Measurements from ENCODE around the gene CCDC89.
A peak's percentile ranks its signal among the peaks of the same experiment; 100 is the strongest.
"Not testable (repeated sequence)": the region's sequence is repeated elsewhere in the genome, so short reads cannot be mapped to it uniquely, and the experiment has no call there.

CCDC89 gene

GRCh38 chr11:85682330-85683305 lies 3.4 kb downstream of the CCDC89 start:
- Histone ChIP-seq H3K9me3 (ENCODE audit: low read length) (no peaks in the 10 kb centered on the region), H3K4me3 (ENCODE audit: low read depth in 1 of 2, low read length in 2 of 2) (peak overlapping the region; percentile 47 to 87), H3K27ac (ENCODE audit: low read depth, low read length) (peak overlapping the region; percentile 46), H3K9ac (ENCODE audit: low read length) (peak overlapping the region; percentile 77), H3K4me1 (ENCODE audit: insufficient read depth, low read length) (peaks cover 33% of the 10 kb centered on the region), H3K36me3 (ENCODE audit: insufficient read depth, low read length) (no peaks in the 10 kb centered on the region), H3K27me3 (ENCODE audit: control insufficient read depth in 1 of 2, insufficient read depth in 2 of 2, low read length in 2 of 2) (no peaks in the 10 kb centered on the region)

- Histone ChIP-seq H3K36me3 (ENCODE audit: insufficient read depth, low read length) (no peaks in the 10 kb centered on the region), H3K9me3 (ENCODE audit: low read length) (no peaks in the 10 kb centered on the region), H3K27ac (ENCODE audit: low read depth, low read length) (no peak overlapping the region), H3K4me1 (ENCODE audit: insufficient read depth, low read length) (peaks cover 23% of the 10 kb centered on the region), H3K27me3 (ENCODE audit: control insufficient read depth in 1 of 2, insufficient read depth in 2 of 2, low read length in 2 of 2) (no peaks in the 10 kb centered on the region), H3K9ac (ENCODE audit: low read length) (no peak overlapping the region), H3K4me3 (ENCODE audit: low read depth in 1 of 2, low read length in 2 of 2) (no peak overlapping the region)
Observed at GRCh38 chr11:85680897-85681296, 5.1 kb downstream of the CCDC89 start.

GRCh38 chr11:85679576-85679975 lies 6.4 kb downstream of the CCDC89 start:
- H3K9ac ChIP-seq (ENCODE audit: low read length): no peak overlapping the region
- H3K36me3 ChIP-seq (ENCODE audit: insufficient read depth, low read length): no peaks in the 10 kb centered on the region
- no peaks in the 10 kb centered on the region for H3K27me3 ChIP-seq (ENCODE audit: control insufficient read depth in 1 of 2, insufficient read depth in 2 of 2, low read length in 2 of 2)
- H3K9me3 ChIP-seq (ENCODE audit: low read length): no peaks in the 10 kb centered on the region
- peaks cover 13% of the 10 kb centered on the region for H3K4me1 ChIP-seq (ENCODE audit: insufficient read depth, low read length)
- H3K4me3 ChIP-seq (ENCODE audit: low read depth in 1 of 2, low read length in 2 of 2): no peak overlapping the region
- no peak overlapping the region for H3K27ac ChIP-seq (ENCODE audit: low read depth, low read length)

- Histone ChIP-seq H3K9me3 (ENCODE audit: low read length) (no peaks in the 10 kb centered on the region), H3K27me3 (ENCODE audit: control insufficient read depth in 1 of 2, insufficient read depth in 2 of 2, low read length in 2 of 2) (no peaks in the 10 kb centered on the region), H3K9ac (ENCODE audit: low read length) (no peak overlapping the region), H3K4me1 (ENCODE audit: insufficient read depth, low read length) (no peaks in the 10 kb centered on the region), H3K4me3 (ENCODE audit: low read depth in 1 of 2, low read length in 2 of 2) (no peak overlapping the region), H3K27ac (ENCODE audit: low read depth, low read length) (no peak overlapping the region), H3K36me3 (ENCODE audit: insufficient read depth, low read length) (no peaks in the 10 kb centered on the region)
Observed at GRCh38 chr11:85673393-85673792, 12.6 kb downstream of the CCDC89 start.

GRCh38 chr11:85672105-85672902 lies 13.7 kb downstream of the CCDC89 start:
- no peak overlapping the region for H3K4me3 ChIP-seq (ENCODE audit: low read depth in 1 of 2, low read length in 2 of 2)
- no peak overlapping the region for H3K9ac ChIP-seq (ENCODE audit: low read length)
- no peaks in the 10 kb centered on the region for H3K36me3 ChIP-seq (ENCODE audit: insufficient read depth, low read length)
- no peaks in the 10 kb centered on the region for H3K4me1 ChIP-seq (ENCODE audit: insufficient read depth, low read length)
- no peaks in the 10 kb centered on the region for H3K9me3 ChIP-seq (ENCODE audit: low read length)
- no peak overlapping the region for H3K27ac ChIP-seq (ENCODE audit: low read depth, low read length)
- H3K27me3 ChIP-seq (ENCODE audit: control insufficient read depth in 1 of 2, insufficient read depth in 2 of 2, low read length in 2 of 2): no peaks in the 10 kb centered on the region

- H3K9ac ChIP-seq (ENCODE audit: low read length); H3K4me1 ChIP-seq (ENCODE audit: insufficient read depth, low read length); H3K4me3 ChIP-seq (ENCODE audit: low read depth in 1 of 2, low read length in 2 of 2); H3K27me3 ChIP-seq (ENCODE audit: control insufficient read depth in 1 of 2, insufficient read depth in 2 of 2, low read length in 2 of 2); H3K27ac ChIP-seq (ENCODE audit: low read depth, low read length); H3K9me3 ChIP-seq (ENCODE audit: low read length); H3K36me3 ChIP-seq (ENCODE audit: insufficient read depth, low read length): not testable (repeated sequence)
Observed at GRCh38 chr11:85670949-85671663, 14.9 kb downstream of the CCDC89 start.

GRCh38 chr11:85668157-85668556 lies 17.8 kb downstream of the CCDC89 start:
- Histone ChIP-seq H3K4me3 (ENCODE audit: low read depth in 1 of 2, low read length in 2 of 2) (no peak overlapping the region), H3K27ac (ENCODE audit: low read depth, low read length) (no peak overlapping the region), H3K4me1 (ENCODE audit: insufficient read depth, low read length) (peaks cover 9% of the 10 kb centered on the region), H3K27me3 (ENCODE audit: control insufficient read depth in 1 of 2, insufficient read depth in 2 of 2, low read length in 2 of 2) (no peaks in the 10 kb centered on the region), H3K36me3 (ENCODE audit: insufficient read depth, low read length) (peaks cover 4% of the 10 kb centered on the region), H3K9ac (ENCODE audit: low read length) (no peak overlapping the region), H3K9me3 (ENCODE audit: low read length) (no peaks in the 10 kb centered on the region)

GRCh38 chr11:85666687-85667086 lies 19.3 kb downstream of the CCDC89 start:
- Histone ChIP-seq H3K4me1 (ENCODE audit: insufficient read depth, low read length) (peaks cover 20% of the 10 kb centered on the region), H3K27me3 (ENCODE audit: control insufficient read depth in 1 of 2, insufficient read depth in 2 of 2, low read length in 2 of 2) (no peaks in the 10 kb centered on the region), H3K9me3 (ENCODE audit: low read length) (no peaks in the 10 kb centered on the region), H3K36me3 (ENCODE audit: insufficient read depth, low read length) (peaks cover 9% of the 10 kb centered on the region), H3K4me3 (ENCODE audit: low read depth in 1 of 2, low read length in 2 of 2) (no peak overlapping the region), H3K27ac (ENCODE audit: low read depth, low read length) (no peak overlapping the region), H3K9ac (ENCODE audit: low read length) (no peak overlapping the region)

- no peak overlapping the region for H3K9ac ChIP-seq (ENCODE audit: low read length)
- H3K36me3 ChIP-seq (ENCODE audit: insufficient read depth, low read length): peaks cover 14% of the 10 kb centered on the region
- no peaks in the 10 kb centered on the region for H3K9me3 ChIP-seq (ENCODE audit: low read length)
- H3K27ac ChIP-seq (ENCODE audit: low read depth, low read length): no peak overlapping the region
- H3K27me3 ChIP-seq (ENCODE audit: control insufficient read depth in 1 of 2, insufficient read depth in 2 of 2, low read length in 2 of 2): no peaks in the 10 kb centered on the region
- peak overlapping the region in 1 of 2 donors; percentile 82 for H3K4me3 ChIP-seq (ENCODE audit: low read depth in 1 of 2, low read length in 2 of 2)
- peaks cover 29% of the 10 kb centered on the region for H3K4me1 ChIP-seq (ENCODE audit: insufficient read depth, low read length)
Observed at GRCh38 chr11:85665733-85666132, 20.3 kb downstream of the CCDC89 start.

GRCh38 chr11:85664615-85665481 lies 21.1 kb downstream of the CCDC89 start, which contains the start of gene CREBZF:
Gene CREBZF (minus strand): TSS chr11:85665129. CDS start chr11:85664875, 254 bp downstream.
- no peaks in the 10 kb centered on the region for H3K9me3 ChIP-seq (ENCODE audit: low read length)
- peak within 1 kb of the TSS; percentile 93 for H3K27ac ChIP-seq (ENCODE audit: low read depth, low read length)
- H3K4me3 ChIP-seq (ENCODE audit: low read depth in 1 of 2, low read length in 2 of 2): peak within 1 kb of the TSS; percentile 77 to 82
- peaks cover 38% of the 10 kb centered on the region for H3K4me1 ChIP-seq (ENCODE audit: insufficient read depth, low read length)
- H3K9ac ChIP-seq (ENCODE audit: low read length): peak within 1 kb of the TSS; percentile 69
- H3K27me3 ChIP-seq (ENCODE audit: control insufficient read depth in 1 of 2, insufficient read depth in 2 of 2, low read length in 2 of 2): no peaks in the 10 kb centered on the region
- H3K36me3 ChIP-seq (ENCODE audit: insufficient read depth, low read length): peaks cover 23% of the 10 kb centered on the region
